PC-3 (cell line): ENCODE data around the gene ADD3. TPM values are rescaled to one million over a fixed set of nuclear protein-coding genes. Genes with fewer than 3 reads are reported as not detected.

Experiments
- ATAC-seq: fragments of 200-7000 bp; cut with Tn5 transposase; 2 replicates; pipeline ENCODE4 v1.9.1; 2020; ENCODE audit warnings: mild to moderate bottlenecking, moderate library complexity
- BruUV-seq: library from RNA; stranded (reverse); fragments of 400-500 nt; replicated peaks from 2 replicates; lab custom pipeline; 2021; lab: Mats Ljungman, UMichigan
- CTCF ChIA-PET: fragments of 300-600 bp; sonication (Branson Sonifier 250); formaldehyde crosslinking; loops from one replicate; lab custom pipeline; 2022; ENCODE audit warnings: antibody characterized with exemption; lab: Charles Lee
- POLR2A ChIA-PET: fragments of 300-600 bp; sonication (Branson Sonifier 250); formaldehyde crosslinking; loops from one replicate; lab custom pipeline; 2022; ENCODE audit warnings: antibody characterized with exemption; ENCODE audit not compliant: unreplicated experiment; lab: Charles Lee
- DNase-seq: peaks from one replicate; pipeline ENCODE4 v3.0.0-alpha.2; 2015
- H2AFZ ChIP-seq: fragments of 300-600 bp; sonication (generic); 2 replicates; pipeline ENCODE4 v1.6.0; 2016; ENCODE audit warnings: antibody characterized with exemption, low read length
- H3F3A ChIP-seq: fragments of 300-600 bp; sonication (generic); one replicate; pipeline ENCODE4 v1.6.0; 2017; ENCODE audit warnings: antibody characterized with exemption, low read length, control low read depth, mild to moderate bottlenecking; ENCODE audit not compliant: unreplicated experiment
- H3K27ac ChIP-seq: fragments of 300-600 bp; sonication (generic); 2 replicates; pipeline ENCODE4 v1.5.1; 2016; ENCODE audit warnings: mild to moderate bottlenecking, low read length
- H3K27me3 ChIP-seq: fragments of 300-600 bp; sonication (generic); 2 replicates; pipeline ENCODE4 v1.6.1; 2016; ENCODE audit warnings: low read length, mixed read lengths
- H3K36me3 ChIP-seq: fragments of 300-600 bp; sonication (generic); 2 replicates; pipeline ENCODE4 v1.6.1; 2016; ENCODE audit warnings: low read depth, mixed run types, low read length, mixed read lengths
- H3K4me1 ChIP-seq: fragments of 300-600 bp; sonication (generic); 2 replicates; pipeline ENCODE4 v1.5.1; 2016; ENCODE audit warnings: low read length; ENCODE audit not compliant: insufficient read depth
- H3K4me2 ChIP-seq: fragments of 300-600 bp; sonication (generic); 2 replicates; pipeline ENCODE4 v1.6.0; 2016; ENCODE audit warnings: low read length
- H3K4me3 ChIP-seq: fragments of 300-600 bp; sonication (generic); 2 replicates; pipeline ENCODE4 v1.5.1; 2016; ENCODE audit warnings: mild to moderate bottlenecking, low read length, mixed read lengths
- H3K79me2 ChIP-seq: fragments of 300-600 bp; sonication (generic); 2 replicates; pipeline ENCODE4 v1.6.1; 2017; ENCODE audit warnings: low read length, mixed read lengths
- H3K9ac ChIP-seq: fragments of 300-600 bp; sonication (generic); 2 replicates; pipeline ENCODE4 v1.6.0; 2016; ENCODE audit warnings: mild to moderate bottlenecking, low read length
- H3K9me2 ChIP-seq: fragments of 300-600 bp; sonication (generic); replicated peaks from 2 replicates; pipeline ENCODE4 v1.6.1; 2016; ENCODE audit warnings: mixed run types, low read length, mixed read lengths
- H3K9me3 ChIP-seq: fragments of 300-600 bp; sonication (generic); 2 replicates; pipeline ENCODE4 v1.6.1; 2016; ENCODE audit warnings: low read length, mixed read lengths
- H4K20me1 ChIP-seq: fragments of 300-600 bp; sonication (generic); 2 replicates; pipeline ENCODE4 v1.6.1; 2016; ENCODE audit warnings: low read length, mixed read lengths
- CTCF ChIP-seq: fragments of 300-600 bp; sonication (generic); conservative IDR thresholded peaks from 2 replicates; pipeline ENCODE4 v1.5.1; 2017; ENCODE audit warnings: antibody characterized with exemption, low read depth, mild to moderate bottlenecking, low read length
- EZH2 ChIP-seq: fragments of 300-600 bp; sonication (generic); IDR thresholded peaks from one replicate; pipeline ENCODE4 v1.6.1; 2017; ENCODE audit warnings: antibody characterized with exemption, mild to moderate bottlenecking, low read length; ENCODE audit not compliant: unreplicated experiment
- EZH2phosphoT487 ChIP-seq: fragments of 300-600 bp; sonication (generic); IDR thresholded peaks from 2 replicates; pipeline ENCODE4 v1.6.1; 2018; ENCODE audit warnings: mild to moderate bottlenecking, antibody characterized with exemption, low read length, borderline replicate concordance
- intact Hi-C: fragments of 100-400 bp; cut with micrococcal nuclease; formaldehyde crosslinking; loops from 2 replicates; pipeline ENCODE4 v1.9.0; 2023
- total RNA-seq: library from RNA; depleted of rRNA; stranded (reverse); fragments of >200 nt; gene quantifications from 2 replicates; pipeline ENCODE4 v1.2.3, GENCODE V29; 2014

ADD3 gene
- total RNA-seq, 1 experiment from 2014 or later, result 25.7 TPM

DNA sequence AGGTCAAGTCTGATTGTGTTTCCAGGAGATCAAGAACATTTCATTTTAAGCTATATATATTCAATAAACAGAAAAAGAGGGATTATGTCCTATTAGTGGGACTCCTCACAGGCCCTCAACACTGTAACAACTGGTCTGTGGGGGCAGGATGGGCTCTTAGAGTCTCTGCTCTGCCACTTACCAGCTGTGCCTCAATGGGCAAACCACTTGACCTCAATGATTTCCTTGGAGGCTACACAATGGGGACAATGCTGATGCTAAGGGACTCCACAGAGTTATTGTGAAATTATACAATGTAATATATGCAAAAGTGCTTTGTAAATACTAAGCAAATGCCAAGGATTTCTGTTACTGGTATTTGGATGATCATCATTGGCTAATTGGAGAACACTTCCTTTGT lies 166.4 kb downstream of the ADD3 start:
- no peak for ATAC-seq
- Histone ChIP-seq H3K27me3 (no peaks in the 10 kb centered on the region), H4K20me1 (no peaks in the 10 kb centered on the region), H3K4me2 (no peak overlapping the region), H2AFZ (no peak overlapping the region), H3K9me2 (no peaks in the 10 kb centered on the region), H3F3A (no peaks in the 10 kb centered on the region), H3K27ac (no peak overlapping the region), H3K4me3 (no peak overlapping the region), H3K4me1 (peaks cover 20% of the 10 kb centered on the region), H3K9me3 (no peaks in the 10 kb centered on the region), H3K36me3 (no peaks in the 10 kb centered on the region), H3K9ac (no peak overlapping the region), H3K79me2 (no peaks in the 10 kb centered on the region)
- ChIA-PET POLR2A (no interaction called here), CTCF (no interaction called here)
- intact Hi-C loops, result loop anchor here (5.0 kb wide), 1 partner anchor 33 kb away; the partner anchor contains the start of gene MXI1
- TF ChIP-seq EZH2phosphoT487 (no peak), CTCF (no peak), EZH2 (no peak)
- BruUV-seq, result no TSS peak
- DNase-seq, result no peak

DNA sequence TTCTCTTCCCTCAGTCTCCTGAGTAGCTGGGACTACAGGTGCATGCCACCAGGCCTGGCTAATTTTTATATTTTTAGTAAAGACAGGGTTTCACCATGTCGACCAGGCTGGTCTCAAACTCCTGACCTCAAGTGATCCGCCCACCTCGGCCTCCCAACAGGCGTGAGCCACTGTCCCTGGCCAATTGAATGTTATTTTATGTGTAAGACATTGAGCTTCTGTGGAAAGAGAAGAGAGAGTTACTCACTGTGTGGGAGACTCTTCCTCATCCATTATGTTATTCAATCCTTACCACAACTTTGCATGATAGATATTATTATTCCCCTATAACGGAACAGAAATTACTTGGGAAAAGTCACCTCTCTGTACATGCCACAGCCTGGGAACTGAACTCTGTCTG lies 167.0 kb downstream of the ADD3 start:
- no TSS peak for BruUV-seq
- no peak overlapping the region for H3K9ac ChIP-seq
- H3K4me1 ChIP-seq, result peaks cover 20% of the 10 kb centered on the region
- ChIA-PET CTCF (no interaction called here), POLR2A (no interaction called here)
- H3K36me3 ChIP-seq, result no peaks in the 10 kb centered on the region
- no peaks in the 10 kb centered on the region for H3K9me2 ChIP-seq
- no peak overlapping the region for H3K27ac ChIP-seq
- H3K4me3 ChIP-seq, result no peak overlapping the region
- no peaks in the 10 kb centered on the region for H3F3A ChIP-seq
- no peak overlapping the region for H3K4me2 ChIP-seq
- no peak overlapping the region for H2AFZ ChIP-seq
- intact Hi-C loops, result loop anchor here (5.0 kb wide), 1 partner anchor 32 kb away; the partner anchor contains the start of gene MXI1
- TF ChIP-seq EZH2phosphoT487 (no peak), CTCF (no peak), EZH2 (no peak)
- DNase-seq (no peak), ATAC-seq (no peak)
- no peaks in the 10 kb centered on the region for H3K79me2 ChIP-seq
- H3K9me3 ChIP-seq, result no peaks in the 10 kb centered on the region
- H3K27me3 ChIP-seq, result no peaks in the 10 kb centered on the region
- no peaks in the 10 kb centered on the region for H4K20me1 ChIP-seq

DNA sequence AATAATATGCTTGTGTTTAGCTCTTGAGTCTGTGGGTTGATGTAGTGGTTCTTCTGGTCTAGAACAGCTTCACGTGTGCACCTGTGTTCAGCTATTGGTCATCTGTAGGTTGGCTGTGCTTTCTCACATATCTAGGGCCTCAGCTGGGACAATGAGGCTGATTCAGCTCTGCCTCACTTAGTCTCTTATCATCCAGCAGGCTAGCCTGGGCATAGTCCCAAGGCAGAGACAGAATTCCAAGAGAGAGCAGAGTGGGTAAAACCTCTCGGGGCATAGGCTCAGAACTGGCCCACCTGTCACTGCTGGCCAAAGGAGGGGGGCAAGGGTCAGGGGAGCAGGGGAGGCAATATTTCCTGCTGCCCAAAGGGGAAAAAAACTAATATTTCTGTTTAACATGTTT lies 167.6 kb downstream of the ADD3 start:
- Histone ChIP-seq H3K27me3 (no peaks in the 10 kb centered on the region), H3K9ac (no peak overlapping the region), H3K4me1 (peaks cover 20% of the 10 kb centered on the region), H3K36me3 (no peaks in the 10 kb centered on the region), H3K9me3 (no peaks in the 10 kb centered on the region), H2AFZ (no peak overlapping the region), H4K20me1 (no peaks in the 10 kb centered on the region), H3K79me2 (no peaks in the 10 kb centered on the region), H3F3A (no peaks in the 10 kb centered on the region), H3K4me2 (no peak overlapping the region), H3K9me2 (no peaks in the 10 kb centered on the region), H3K27ac (no peak overlapping the region), H3K4me3 (no peak overlapping the region)
- intact Hi-C loops, result no loop called here
- ATAC-seq (no peak), DNase-seq (peak; percentile 10)
- no TSS peak for BruUV-seq
- ChIA-PET CTCF (no interaction called here), POLR2A (no interaction called here)
- TF ChIP-seq EZH2, result no peak
- TF ChIP-seq CTCF, result no peak
- no peak for TF ChIP-seq EZH2phosphoT487
